GM20000 (cell line): ENCODE measurements around the gene KIF6.

Experiments used
- DNase-seq: peaks from one replicate; pipeline ENCODE4 v3.0.0; 2012; ENCODE audit warnings: low spot score
- CTCF ChIP-seq: IDR thresholded peaks from 2 replicates; pipeline ENCODE4 v1.5.1; 2012; ENCODE audit warnings: mild to moderate bottlenecking, control low read depth; ENCODE audit errors: extremely low read depth, missing control alignments

KIF6 gene

GRCh38 chr6:39391182-39391581 is 334.0 kb downstream of the KIF6 start:
- no peak for TF ChIP-seq CTCF
- DNase-seq, result no peak

- TF ChIP-seq CTCF, result peak; percentile 13
- no peak for DNase-seq
Measured at GRCh38 chr6:39389484-39389767, 335.8 kb downstream of the KIF6 start.

GRCh38 chr6:39388606-39389483 is 336.4 kb downstream of the KIF6 start:
- DNase-seq, result peak; percentile 15
- no peak for TF ChIP-seq CTCF

GRCh38 chr6:39387785-39388184 is 337.4 kb downstream of the KIF6 start:
- DNase-seq, result no peak
- no peak for TF ChIP-seq CTCF

- TF ChIP-seq CTCF, result no peak
- DNase-seq, result no peak
Measured at GRCh38 chr6:39386487-39386886, 338.7 kb downstream of the KIF6 start.

- DNase-seq, result no peak
- no peak for TF ChIP-seq CTCF
Measured at GRCh38 chr6:39381550-39382140, 343.6 kb downstream of the KIF6 start.

- DNase-seq, result no peak
- TF ChIP-seq CTCF, result no peak
Measured at GRCh38 chr6:39380837-39381549, 344.2 kb downstream of the KIF6 start.
